Measurements from ENCODE around the gene CARD11. TPM values are rescaled to one million over a fixed set of nuclear protein-coding genes. Genes with fewer than 3 reads are reported as not detected.

Gene CARD11
- total RNA-seq, 1 experiment from 2014 or later: 79.2 TPM

DNA sequence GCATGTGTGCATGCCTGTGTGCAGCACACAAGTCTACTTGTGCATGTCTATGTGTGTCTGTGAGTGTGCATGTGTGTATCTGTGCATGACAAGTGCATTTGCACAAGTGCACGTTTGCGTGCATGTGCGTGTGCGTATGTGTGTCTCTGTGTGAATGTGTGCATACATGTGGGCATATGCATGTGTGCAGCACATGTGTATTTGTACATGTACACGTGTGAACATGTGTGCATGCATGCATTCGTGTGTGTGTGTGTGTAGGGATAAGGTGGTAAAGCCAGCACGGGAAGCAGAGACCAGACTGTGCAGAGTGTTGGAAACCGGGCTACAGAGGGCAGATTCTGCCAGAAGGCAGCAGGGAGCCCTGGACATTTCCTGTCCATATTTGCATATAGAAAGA lies 163.6 kb downstream of the CARD11 start:
- Mint-ChIP-seq H3K27me3 (ENCODE audit: unreplicated experiment) (no peaks in the 10 kb centered on the region), H3K4me1 (ENCODE audit: low read depth, unreplicated experiment) (peaks cover 22% of the 10 kb centered on the region), H3K4me3 (ENCODE audit: low read depth, unreplicated experiment) (no peak overlapping the region), H3K36me3 (ENCODE audit: insufficient read depth, unreplicated experiment) (peaks cover 10% of the 10 kb centered on the region), H3K27ac (ENCODE audit: unreplicated experiment) (no peak overlapping the region), H3K9me3 (ENCODE audit: low read depth, unreplicated experiment) (no peaks in the 10 kb centered on the region)
- DNase-seq: no peak
- no peak for TF ChIP-seq CTCF (IDR thresholded peaks at IDR 0.05; ENCODE audit: unreplicated experiment)
- no TSS peak for BruUV-seq (replicated peaks)
- CTCF ChIA-PET: no interaction called here
- intact Hi-C loops (cut with micrococcal nuclease; ENCODE audit: unreplicated experiment): loop anchor here (10.0 kb wide), 1 partner anchor 425 kb away; the partner anchor contains the start of gene SDK1

DNA sequence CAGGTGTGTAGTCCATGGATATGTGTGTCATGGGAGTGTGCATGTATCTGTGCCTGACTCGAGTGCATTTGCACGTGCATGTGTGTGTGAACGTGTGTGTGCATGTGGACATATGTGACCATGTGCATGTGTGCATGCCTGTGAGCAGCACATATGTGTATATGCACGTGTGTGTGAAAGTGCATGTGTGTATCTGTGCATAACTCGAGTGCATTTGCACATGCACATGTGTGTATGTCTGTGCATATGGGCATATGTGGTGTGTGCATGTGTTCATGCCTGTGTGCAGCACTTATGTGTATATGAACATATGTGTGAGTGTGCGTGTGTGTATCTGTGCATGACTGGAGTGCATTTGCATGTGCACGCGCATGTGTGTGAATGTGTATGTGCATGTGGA lies 164.3 kb downstream of the CARD11 start:
- BruUV-seq (replicated peaks): no TSS peak
- Mint-ChIP-seq H3K9me3 (ENCODE audit: low read depth, unreplicated experiment) (no peaks in the 10 kb centered on the region), H3K4me3 (ENCODE audit: low read depth, unreplicated experiment) (no peak overlapping the region), H3K4me1 (ENCODE audit: low read depth, unreplicated experiment) (peaks cover 28% of the 10 kb centered on the region), H3K27ac (ENCODE audit: unreplicated experiment) (no peak overlapping the region), H3K36me3 (ENCODE audit: insufficient read depth, unreplicated experiment) (peaks cover 10% of the 10 kb centered on the region), H3K27me3 (ENCODE audit: unreplicated experiment) (no peaks in the 10 kb centered on the region)
- intact Hi-C loops (cut with micrococcal nuclease; ENCODE audit: unreplicated experiment): no loop called here
- TF ChIP-seq CTCF (IDR thresholded peaks at IDR 0.05; ENCODE audit: unreplicated experiment): no peak
- CTCF ChIA-PET: no interaction called here
- DNase-seq: no peak

DNA sequence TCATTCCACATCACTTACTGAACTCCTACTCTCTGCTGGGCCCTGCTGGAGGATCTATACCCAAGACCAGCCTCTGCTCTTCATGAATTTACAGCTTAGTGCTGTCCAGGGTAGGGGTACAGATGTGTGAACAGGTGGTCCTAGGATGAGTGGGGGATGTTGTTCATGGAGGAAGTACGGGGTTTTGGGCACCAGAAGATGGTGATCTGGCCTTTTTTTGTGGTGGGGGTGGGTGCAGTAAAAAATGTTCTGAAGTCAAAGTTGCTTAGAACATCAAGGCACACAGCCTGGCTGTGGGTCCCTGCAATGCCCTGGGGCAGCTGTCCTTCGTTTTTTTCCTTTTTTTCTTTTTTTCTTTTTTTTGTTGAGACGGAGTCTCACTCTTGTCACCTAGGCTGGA lies 165.4 kb downstream of the CARD11 start:
- H3K36me3 Mint-ChIP-seq (ENCODE audit: insufficient read depth, unreplicated experiment): peaks cover 19% of the 10 kb centered on the region
- TF ChIP-seq CTCF (IDR thresholded peaks at IDR 0.05; ENCODE audit: unreplicated experiment): no peak
- H3K27me3 Mint-ChIP-seq (ENCODE audit: unreplicated experiment): no peaks in the 10 kb centered on the region
- intact Hi-C loops (cut with micrococcal nuclease; ENCODE audit: unreplicated experiment): no loop called here
- no peaks in the 10 kb centered on the region for H3K9me3 Mint-ChIP-seq (ENCODE audit: low read depth, unreplicated experiment)
- H3K27ac Mint-ChIP-seq (ENCODE audit: unreplicated experiment): no peak overlapping the region
- no peak overlapping the region for H3K4me3 Mint-ChIP-seq (ENCODE audit: low read depth, unreplicated experiment)
- DNase-seq: no peak
- BruUV-seq (replicated peaks): no TSS peak
- peaks cover 38% of the 10 kb centered on the region for H3K4me1 Mint-ChIP-seq (ENCODE audit: low read depth, unreplicated experiment)
- CTCF ChIA-PET: interaction anchor here (0.7 kb wide), 1 partner anchor 46 kb away, joined by 3 read pairs; no protein-coding TSS in a partner anchor

- Mint-ChIP-seq H3K27ac (ENCODE audit: unreplicated experiment) (no peak overlapping the region), H3K4me3 (ENCODE audit: low read depth, unreplicated experiment) (no peak overlapping the region), H3K36me3 (ENCODE audit: insufficient read depth, unreplicated experiment) (peaks cover 19% of the 10 kb centered on the region), H3K4me1 (ENCODE audit: low read depth, unreplicated experiment) (peaks cover 38% of the 10 kb centered on the region), H3K27me3 (ENCODE audit: unreplicated experiment) (no peaks in the 10 kb centered on the region), H3K9me3 (ENCODE audit: low read depth, unreplicated experiment) (no peaks in the 10 kb centered on the region)
- CTCF ChIA-PET: no interaction called here
- no peak for TF ChIP-seq CTCF (IDR thresholded peaks at IDR 0.05; ENCODE audit: unreplicated experiment)
- DNase-seq: peak; percentile 29
- intact Hi-C loops (cut with micrococcal nuclease; ENCODE audit: unreplicated experiment): no loop called here
- BruUV-seq (replicated peaks): no TSS peak
Observed at GRCh38 chr7:2876031-2876731, 167.5 kb downstream of the CARD11 start.
